GM19455 (cell line): ENCODE results near the gene ATG2A.

Experiments
- ATAC-seq: cut with Tn5 transposase; IDR thresholded peaks from one replicate; pipeline ENCODE4 v1.9.1; 2021; ENCODE audit not compliant: unreplicated experiment

Gene ATG2A

GRCh38 chr11:64916775-64917662, at the start of gene ATG2A:
Gene ATG2A (minus strand): TSS chr11:64917209. CDS start chr11:64917135, 74 bp downstream.
- ATAC-seq: peak; percentile 89

- no peak for ATAC-seq
Measured at GRCh38 chr11:64963072-64963631, 46.1 kb upstream of the ATG2A start.

GRCh38 chr11:64960719-64961118, 43.7 kb upstream of the ATG2A start:
- no peak for ATAC-seq

- ATAC-seq: no peak
Measured at GRCh38 chr11:64959498-64959897, 42.5 kb upstream of the ATG2A start.

- no peak for ATAC-seq
Measured at GRCh38 chr11:64954201-64954600, 37.2 kb upstream of the ATG2A start.

GRCh38 chr11:64951529-64951928, 34.5 kb upstream of the ATG2A start:
- ATAC-seq: no peak

- ATAC-seq: no peak
Measured at GRCh38 chr11:64947208-64947814, 30.3 kb upstream of the ATG2A start.

- no peak for ATAC-seq
Measured at GRCh38 chr11:64936539-64936938, 19.5 kb upstream of the ATG2A start.

GRCh38 chr11:64935359-64936081, 18.5 kb upstream of the ATG2A start, which contains the start of gene GPHA2:
Gene GPHA2 (minus strand): TSS chr11:64935893. CDS start chr11:64935460, 433 bp downstream.
- ATAC-seq: no peak

GRCh38 chr11:64934682-64935358, 17.8 kb upstream of the ATG2A start:
- no peak for ATAC-seq

- ATAC-seq: no peak
Measured at GRCh38 chr11:64933935-64934681, 17.1 kb upstream of the ATG2A start.

- ATAC-seq: no peak
Measured at GRCh38 chr11:64933213-64933934, 16.4 kb upstream of the ATG2A start.

GRCh38 chr11:64932324-64932723, 15.3 kb upstream of the ATG2A start:
- no peak for ATAC-seq

GRCh38 chr11:64931290-64931689, 14.3 kb upstream of the ATG2A start:
- ATAC-seq: no peak

- ATAC-seq: no peak
Measured at GRCh38 chr11:64930340-64930739, 13.3 kb upstream of the ATG2A start.

GRCh38 chr11:64929625-64930024, 12.6 kb upstream of the ATG2A start:
- ATAC-seq: no peak

GRCh38 chr11:64928957-64929356, 11.9 kb upstream of the ATG2A start:
- no peak for ATAC-seq

- no peak for ATAC-seq
Measured at GRCh38 chr11:64926689-64927088, 9.7 kb upstream of the ATG2A start.
